SW 1271 (cell line): ENCODE data around the gene UROS.

Experiments used
- DNase-seq, 2 experiments: peaks; one replicate each; lab custom pipeline; 2025; lab: John Stamatoyannopoulos, UW

UROS gene

GRCh38 chr10:125836746-125837145 is 13.7 kb upstream of the UROS start:
- DNase-seq: no peak

GRCh38 chr10:125828311-125828710 is 5.3 kb upstream of the UROS start:
- no peak for DNase-seq

- no peak for DNase-seq
Measured at GRCh38 chr10:125827133-125827532, 4.1 kb upstream of the UROS start.

GRCh38 chr10:125824736-125825135 is 1.7 kb upstream of the UROS start:
- no peak for DNase-seq

- DNase-seq: no peak
Measured at GRCh38 chr10:125823663-125824251, 699 bp upstream of the UROS start.

- no peak for DNase-seq
Measured at GRCh38 chr10:125820701-125821100, 2.4 kb downstream of the UROS start.

- DNase-seq: no peak
Measured at GRCh38 chr10:125817337-125817946, 5.6 kb downstream of the UROS start.

GRCh38 chr10:125816548-125816947 is 6.5 kb downstream of the UROS start:
- DNase-seq: no peak

GRCh38 chr10:125815764-125816163 is 7.3 kb downstream of the UROS start:
- no peak for DNase-seq

GRCh38 chr10:125812128-125812750 is 10.8 kb downstream of the UROS start:
- DNase-seq: no peak

- DNase-seq: no peak
Measured at GRCh38 chr10:125811251-125811650, 11.8 kb downstream of the UROS start.

- DNase-seq: no peak
Measured at GRCh38 chr10:125808047-125808446, 15.0 kb downstream of the UROS start.

GRCh38 chr10:125802739-125803138 is 20.3 kb downstream of the UROS start:
- DNase-seq: no peak

- DNase-seq: no peak
Measured at GRCh38 chr10:125802131-125802530, 20.9 kb downstream of the UROS start.

GRCh38 chr10:125801574-125801973 is 21.5 kb downstream of the UROS start:
- no peak for DNase-seq

- DNase-seq: no peak
Measured at GRCh38 chr10:125799451-125800182, 23.4 kb downstream of the UROS start.

- DNase-seq: no peak
Measured at GRCh38 chr10:125797994-125798662, 24.9 kb downstream of the UROS start.

GRCh38 chr10:125797424-125797823 is 25.6 kb downstream of the UROS start:
- no peak for DNase-seq

GRCh38 chr10:125795637-125796190 is 27.3 kb downstream of the UROS start:
- no peak for DNase-seq

GRCh38 chr10:125795128-125795527 is 27.9 kb downstream of the UROS start:
- DNase-seq: no peak

- no peak for DNase-seq
Measured at GRCh38 chr10:125792342-125793300, 30.4 kb downstream of the UROS start.
